ENCODE data around the gene DOCK1.

DOCK1 gene

GRCh38 chr10:127428385-127428980, 523.3 kb downstream of the DOCK1 start:
- DNase-seq (ENCODE audit: low read depth): no peak

- no peak for DNase-seq (ENCODE audit: low read depth)
These were observed 524.5 kb downstream of the DOCK1 start for GRCh38 chr10:127429601-127430312.

GRCh38 chr10:127431525-127431924, 526.3 kb downstream of the DOCK1 start:
- DNase-seq (ENCODE audit: low read depth): no peak

GRCh38 chr10:127434006-127434405, 528.8 kb downstream of the DOCK1 start:
- DNase-seq (ENCODE audit: low read depth): no peak

- DNase-seq (ENCODE audit: low read depth): no peak
These were observed 530.0 kb downstream of the DOCK1 start for GRCh38 chr10:127435246-127435645.

- DNase-seq (ENCODE audit: low read depth): no peak
These were observed 535.1 kb downstream of the DOCK1 start for GRCh38 chr10:127440371-127440770.

GRCh38 chr10:127441350-127442219, 536.4 kb downstream of the DOCK1 start:
- DNase-seq (ENCODE audit: low read depth): no peak

- DNase-seq (ENCODE audit: low read depth): no peak
These were observed 536.9 kb downstream of the DOCK1 start for GRCh38 chr10:127442220-127442525.

- DNase-seq (ENCODE audit: low read depth): no peak
These were observed 538.9 kb downstream of the DOCK1 start for GRCh38 chr10:127444155-127444554.

- no peak for DNase-seq (ENCODE audit: low read depth)
These were observed 542.0 kb downstream of the DOCK1 start for GRCh38 chr10:127447197-127447596.

GRCh38 chr10:127449490-127449889, 544.3 kb downstream of the DOCK1 start:
- DNase-seq (ENCODE audit: low read depth): no peak

- no peak for DNase-seq (ENCODE audit: low read depth)
These were observed 545.4 kb downstream of the DOCK1 start for GRCh38 chr10:127450644-127451043.

GRCh38 chr10:127451628-127452027, 546.4 kb downstream of the DOCK1 start:
- no peak for DNase-seq (ENCODE audit: low read depth)

GRCh38 chr10:127452568-127452967, 547.3 kb downstream of the DOCK1 start:
- DNase-seq (ENCODE audit: low read depth): no peak

GRCh38 chr10:127453706-127454105, 548.5 kb downstream of the DOCK1 start:
- no peak for DNase-seq (ENCODE audit: low read depth)

- DNase-seq (ENCODE audit: low read depth): no peak
These were observed 550.9 kb downstream of the DOCK1 start for GRCh38 chr10:127456122-127456521.

- no peak for DNase-seq (ENCODE audit: low read depth)
These were observed 553.0 kb downstream of the DOCK1 start for GRCh38 chr10:127458016-127458810.

- DNase-seq (ENCODE audit: low read depth): no peak
These were observed 553.6 kb downstream of the DOCK1 start for GRCh38 chr10:127458829-127459228.

- DNase-seq (ENCODE audit: low read depth): no peak
These were observed 554.7 kb downstream of the DOCK1 start for GRCh38 chr10:127459918-127460317.

- no peak for DNase-seq (ENCODE audit: low read depth)
These were observed 557.5 kb downstream of the DOCK1 start for GRCh38 chr10:127462643-127463295.

- no peak for DNase-seq (ENCODE audit: low read depth)
These were observed 558.3 kb downstream of the DOCK1 start for GRCh38 chr10:127463548-127463947.

- no peak for DNase-seq (ENCODE audit: low read depth)
These were observed 559.3 kb downstream of the DOCK1 start for GRCh38 chr10:127464561-127464960.
